Hair follicular keratinocyte (primary cell): ENCODE measurements around the gene PRSS57. TPM values are rescaled to one million over a fixed set of nuclear protein-coding genes. Genes with fewer than 3 reads are reported as not detected.

Source experiments
- total RNA-seq: library from RNA; depleted of rRNA; stranded (reverse); fragments of >200 nt; gene quantifications from 2 replicates; pipeline ENCODE4 v1.2.3, GENCODE V29; 2015

The PRSS57 gene
- not detected in 2 replicates for total RNA-seq

DNA sequence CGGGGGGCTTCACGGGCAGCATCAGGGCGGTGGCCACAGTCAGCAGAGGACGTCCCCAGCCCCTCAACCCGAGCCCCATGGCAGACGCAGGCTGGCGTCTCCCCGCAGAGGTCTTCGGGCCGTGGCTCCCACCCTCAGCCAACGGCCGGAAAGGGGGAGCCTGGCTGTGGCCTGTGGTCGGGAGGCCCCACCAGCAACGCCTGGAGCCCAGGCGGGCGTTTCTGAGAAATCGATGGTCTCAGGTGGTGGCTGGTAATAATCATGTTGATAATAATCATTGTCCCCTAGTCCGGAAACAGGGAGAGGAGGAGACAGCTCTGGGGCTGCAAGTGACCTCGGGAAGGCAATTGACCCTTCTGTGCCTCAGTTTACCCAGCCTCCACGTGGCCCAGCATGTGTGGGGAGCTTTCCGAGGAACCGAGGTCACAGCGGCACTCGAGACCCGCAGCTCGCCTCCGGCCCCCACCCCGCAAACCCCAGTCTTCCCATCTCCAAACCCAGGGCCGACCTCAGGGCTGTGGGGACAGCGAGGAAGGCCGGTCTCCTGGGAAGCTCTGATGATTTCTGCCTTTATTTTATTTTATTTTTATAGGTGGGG, at the start of gene PRSS57:
Gene PRSS57 (minus strand): TSS at position 101 of the 598 bp plus-strand sequence. CDS start 22 bp downstream, at position 79.

DNA sequence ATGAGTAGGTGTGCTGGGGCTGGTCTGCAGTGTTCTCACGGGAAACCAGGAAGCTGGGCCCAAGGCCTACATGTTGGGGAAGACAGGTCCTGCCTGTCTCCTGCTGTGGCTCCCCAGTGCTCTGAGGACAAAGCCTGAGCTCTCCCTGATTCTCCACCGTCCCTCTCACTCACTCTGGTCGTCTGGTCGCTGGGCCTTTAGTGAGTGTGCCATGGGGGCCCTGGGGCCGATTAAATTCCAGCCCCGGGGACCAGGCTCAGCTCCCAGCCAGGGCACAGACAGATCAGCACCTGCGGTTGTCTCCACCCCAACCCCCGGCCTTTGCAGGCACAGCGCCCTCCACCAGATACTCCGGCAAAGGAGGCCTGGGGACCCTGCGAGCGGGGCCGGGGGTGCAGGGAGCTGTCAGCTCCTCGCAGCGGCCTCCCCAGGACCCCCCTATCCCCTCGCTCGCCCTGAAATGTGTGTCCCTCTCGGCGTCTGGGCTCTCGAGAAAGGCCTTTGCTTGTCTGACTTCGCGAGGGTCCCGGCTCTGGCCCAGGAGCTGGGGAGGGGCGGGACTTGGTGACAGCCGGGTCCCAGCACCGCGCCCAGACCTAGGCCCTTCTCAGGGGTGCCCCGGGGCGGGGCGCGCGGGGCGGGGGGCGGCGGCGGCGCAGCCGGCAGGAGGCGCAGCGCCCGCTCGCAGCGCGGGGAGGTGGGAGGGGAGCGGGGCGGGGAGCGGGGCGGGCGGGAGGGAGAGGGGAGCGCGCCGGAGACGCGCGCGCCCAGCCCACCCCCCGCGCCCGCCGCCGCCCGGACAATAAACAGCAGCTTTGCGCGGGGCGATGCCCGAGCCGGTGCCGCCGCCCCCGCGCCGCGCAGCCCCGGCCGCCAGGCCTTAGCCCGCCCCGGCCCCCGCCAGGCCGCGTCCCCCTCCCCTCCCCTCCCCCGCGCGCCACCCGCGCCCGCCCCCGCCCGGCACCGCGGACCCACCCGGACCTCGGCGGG, 13.2 kb upstream of the PRSS57 start, which contains the start of gene PALM:
Gene PALM (plus strand): TSS at position 782 of the 990 bp plus-strand sequence. CDS start 212 bp downstream, outside the sequence.

DNA sequence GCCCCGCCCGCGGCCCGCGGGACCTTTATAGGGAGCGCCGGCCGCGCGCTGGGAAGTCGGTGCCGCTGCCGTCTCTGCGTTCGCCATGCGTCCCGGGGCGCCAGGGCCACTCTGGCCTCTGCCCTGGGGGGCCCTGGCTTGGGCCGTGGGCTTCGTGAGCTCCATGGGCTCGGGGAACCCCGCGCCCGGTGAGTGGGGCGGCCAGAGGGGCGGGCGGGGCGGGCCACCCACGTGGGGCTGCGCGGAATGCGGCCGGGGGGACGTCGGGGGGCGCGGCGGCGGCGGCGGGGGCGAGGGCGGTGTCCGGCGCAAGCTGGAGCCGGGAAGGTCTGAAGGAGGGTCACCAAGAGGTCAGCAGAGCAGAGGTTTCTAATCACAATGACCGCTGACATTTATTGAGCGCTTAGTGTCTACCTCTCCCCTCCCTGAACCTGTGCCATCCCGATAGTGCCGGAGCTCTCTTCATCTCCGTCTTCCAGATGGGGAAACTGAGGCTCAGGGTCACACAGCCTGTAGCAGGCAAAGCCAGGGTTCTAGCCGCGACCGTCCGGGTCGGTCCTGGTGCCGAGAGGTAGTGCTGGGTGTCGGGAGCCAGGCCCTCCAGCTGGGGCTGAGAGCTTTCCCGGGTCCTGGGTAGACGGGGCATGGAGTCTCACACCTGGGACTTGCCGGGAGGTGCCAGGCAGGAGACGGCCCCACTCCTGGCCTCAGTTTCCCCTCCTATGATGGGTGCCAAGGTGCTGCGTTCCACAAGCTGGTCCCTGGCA, 18.7 kb downstream of the PRSS57 start, which contains the start of gene FSTL3:
Gene FSTL3 (plus strand): TSS at position 54 of the 767 bp plus-strand sequence. CDS start 32 bp downstream, at position 86.

DNA sequence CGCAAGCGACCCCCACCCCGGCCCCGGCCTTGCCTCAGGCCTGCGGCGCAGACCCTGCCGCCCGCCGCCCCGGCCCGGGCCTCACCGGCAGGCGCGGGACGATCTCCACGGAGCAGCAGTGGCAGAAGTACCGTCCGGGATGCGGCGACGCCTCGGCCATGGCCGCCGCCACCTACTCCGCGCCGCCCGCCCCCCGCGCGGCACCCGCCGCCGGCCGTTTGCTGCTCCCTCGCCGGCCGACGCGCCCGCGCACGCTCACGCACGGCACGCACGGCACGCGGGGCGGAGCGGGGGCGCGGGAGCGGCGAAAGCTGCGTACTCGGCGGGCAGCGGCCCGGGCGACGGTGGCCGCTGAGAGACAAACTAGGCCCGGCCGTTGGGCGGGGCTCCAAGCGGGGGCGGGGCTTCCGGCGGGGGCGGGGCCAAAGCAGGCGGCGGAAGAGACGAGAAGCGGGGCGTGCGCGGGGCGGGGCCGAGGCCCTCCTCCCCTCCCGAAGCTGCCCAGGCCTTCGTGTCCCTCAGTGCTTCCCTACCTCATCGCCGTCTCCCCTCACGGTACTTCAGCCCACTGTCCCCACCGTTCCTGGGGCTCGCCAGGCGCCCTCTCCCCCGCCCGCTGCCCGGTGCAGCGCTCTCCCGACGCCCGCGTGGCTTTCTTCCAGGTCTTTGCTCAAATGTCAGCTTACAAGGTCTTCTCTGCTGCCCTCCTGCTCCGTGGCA, 32.1 kb downstream of the PRSS57 start, which contains the start of gene RNF126:
Gene RNF126 (minus strand): TSS at position 253 of the 720 bp plus-strand sequence. CDS start 93 bp downstream, at position 160.

DNA sequence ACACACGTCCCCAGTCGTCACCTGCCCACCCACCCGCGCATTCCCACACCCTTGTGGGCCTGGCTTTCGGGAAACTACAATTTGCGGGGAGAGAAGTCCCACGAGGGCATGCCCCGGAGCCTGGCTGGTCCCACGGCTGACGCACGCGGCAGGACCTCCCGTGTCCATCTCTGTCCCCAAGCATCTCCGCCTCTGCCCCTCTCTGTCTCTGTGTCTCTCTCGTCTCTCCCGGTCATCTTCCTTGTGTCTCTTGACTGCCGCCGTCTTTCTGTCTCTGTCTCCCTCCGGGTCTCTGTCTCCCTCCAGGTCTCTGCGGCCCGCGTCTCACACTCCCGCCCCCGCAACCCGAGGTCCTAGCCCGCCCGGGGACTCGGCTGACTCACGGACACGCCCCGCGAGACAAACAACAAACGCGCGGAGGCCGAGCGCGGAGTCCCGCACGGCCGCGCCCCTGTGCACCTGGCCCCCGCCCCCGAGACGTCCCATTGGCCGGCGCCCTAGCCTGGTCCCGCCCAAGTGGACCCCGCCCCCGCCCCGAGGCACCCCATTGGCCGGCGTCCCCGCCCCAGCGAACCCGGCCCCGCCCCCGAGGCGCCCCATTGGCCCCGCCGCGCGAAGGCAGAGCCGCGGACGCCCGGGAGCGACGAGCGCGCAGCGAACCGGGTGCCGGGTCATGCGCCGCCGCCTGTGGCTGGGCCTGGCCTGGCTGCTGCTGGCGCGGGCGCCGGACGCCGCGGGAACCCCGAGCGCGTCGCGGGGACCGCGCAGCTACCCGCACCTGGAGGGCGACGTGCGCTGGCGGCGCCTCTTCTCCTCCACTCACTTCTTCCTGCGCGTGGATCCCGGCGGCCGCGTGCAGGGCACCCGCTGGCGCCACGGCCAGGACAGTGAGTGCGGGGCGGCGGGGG, 55.7 kb downstream of the PRSS57 start, which contains the start of gene FGF22:
Gene FGF22 (plus strand): TSS at position 627 of the 908 bp plus-strand sequence. CDS start 47 bp downstream, at position 674.

Other genes with a start within 250 kb of the PRSS57 start
- 0.08 TPM in 1 of 2 replicates, not detected in the other for gene SHC2, start 234.4 kb downstream of the PRSS57 start, total RNA-seq
- not detected in 2 replicates for gene MADCAM1, start 199.0 kb downstream of the PRSS57 start, total RNA-seq
- 42.6 and 50.3 TPM in 2 replicates for gene TPGS1, start 188.0 kb downstream of the PRSS57 start, total RNA-seq
- 105 and 109 TPM in 2 replicates for gene CDC34, start 163.7 kb downstream of the PRSS57 start, total RNA-seq
- not detected in 2 replicates for gene GZMM, start 151.4 kb downstream of the PRSS57 start, total RNA-seq
- gene BSG, start 122.9 kb downstream of the PRSS57 start, total RNA-seq, result 721 and 787 TPM in 2 replicates
- 0.08 TPM in 1 of 2 replicates, not detected in the other for gene HCN2, start 105.6 kb downstream of the PRSS57 start, total RNA-seq
- 26.4 and 36.2 TPM in 2 replicates for gene POLRMT, start 61.9 kb downstream of the PRSS57 start, total RNA-seq
- gene FGF22, start 55.6 kb downstream of the PRSS57 start, total RNA-seq, result not detected in 2 replicates
- 126 and 152 TPM in 2 replicates for gene RNF126, start 32.2 kb downstream of the PRSS57 start, total RNA-seq
- 259 and 303 TPM in 2 replicates for gene FSTL3, start 19.1 kb downstream of the PRSS57 start, total RNA-seq
- gene PALM, start 13.5 kb upstream of the PRSS57 start, total RNA-seq, result 0.11 TPM in 1 of 2 replicates, not detected in the other
- gene MISP, start 55.7 kb upstream of the PRSS57 start, total RNA-seq, result 7.2 and 12.6 TPM in 2 replicates
- 216 and 283 TPM in 2 replicates for gene PTBP1, start 102.0 kb upstream of the PRSS57 start, total RNA-seq
- 0.27 TPM in 1 of 2 replicates, not detected in the other for gene PLPPR3, start 126.5 kb upstream of the PRSS57 start, total RNA-seq
- gene AZU1, start 132.4 kb upstream of the PRSS57 start, total RNA-seq, result not detected in 2 replicates
- not detected in 2 replicates for gene PRTN3, start 145.5 kb upstream of the PRSS57 start, total RNA-seq
- gene ELANE, start 156.9 kb upstream of the PRSS57 start, total RNA-seq, result not detected in 2 replicates
- gene CFD, start 164.2 kb upstream of the PRSS57 start, total RNA-seq, result 0.55 TPM in 1 of 2 replicates, not detected in the other
- 33.8 and 34.7 TPM in 2 replicates for gene MED16, start 197.7 kb upstream of the PRSS57 start, total RNA-seq
- not detected in 2 replicates for gene RNU6-9, start 198.0 kb upstream of the PRSS57 start, total RNA-seq
- 60.8 and 91.1 TPM in 2 replicates for gene R3HDM4, start 217.8 kb upstream of the PRSS57 start, total RNA-seq
- gene KISS1R, start 221.9 kb upstream of the PRSS57 start, total RNA-seq, result not detected in 2 replicates
- 4.5 and 4.8 TPM in 2 replicates for gene ARID3A, start 230.6 kb upstream of the PRSS57 start, total RNA-seq